Stimulated activated CD8-positive, alpha-beta memory T cell treated with anti-CD3 and anti-CD28 coated beads, Interleukin-15, amount 100 ng/mL, for 1 hour (primary cell): Measurements from ENCODE around the gene ALKBH2.

Source experiments
- DNase-seq: peaks from one replicate; pipeline ENCODE4 v3.0.0-alpha.2; 2020; ENCODE audit warnings: low read depth

ALKBH2 gene

DNA sequence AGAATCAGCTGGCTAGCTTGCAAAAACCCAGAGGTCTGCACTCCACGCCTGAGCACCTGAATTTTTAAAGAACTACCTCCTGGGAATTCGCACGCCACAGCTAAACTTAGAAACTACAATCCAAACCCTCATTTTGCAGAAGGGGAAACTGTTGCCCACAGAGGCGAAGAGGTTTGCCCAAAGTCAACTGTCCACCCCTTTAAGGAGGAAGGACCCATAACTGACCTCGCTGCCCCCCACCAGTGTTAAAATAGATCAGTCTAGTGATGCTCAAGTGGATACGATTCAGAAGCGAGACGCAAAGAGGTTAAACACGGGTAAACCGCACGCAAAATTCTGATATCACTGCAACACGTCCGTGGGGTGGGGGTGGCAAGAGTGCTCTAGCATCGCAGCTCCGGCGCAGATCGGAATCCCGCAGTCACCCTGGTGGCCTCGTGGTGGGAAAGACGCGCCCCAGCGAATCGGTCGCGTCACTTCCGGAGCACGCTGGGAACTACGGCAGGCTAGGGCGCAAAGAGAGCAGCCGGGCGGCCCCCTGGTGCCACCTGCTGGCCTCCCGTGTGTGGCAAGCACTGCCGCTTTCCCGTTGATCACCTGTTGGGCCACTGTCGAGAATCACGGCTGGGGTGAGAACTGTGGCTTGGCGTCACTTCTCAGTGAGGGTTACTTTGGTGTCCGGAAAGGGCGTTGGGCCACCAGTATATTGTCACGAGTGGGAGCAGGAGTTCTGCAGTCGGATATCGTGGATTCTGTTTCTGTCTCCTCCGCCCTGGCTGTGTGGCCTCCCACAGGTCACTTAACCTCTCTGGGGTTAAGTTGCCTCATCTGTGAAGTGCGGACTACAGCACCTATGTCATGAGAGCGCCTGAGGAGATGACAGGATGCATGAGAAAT is at the start of gene ALKBH2:
TSS of gene ALKBH2 (minus strand) at position 451 of the 897 bp plus-strand sequence. CDS start 686 bp downstream, outside the sequence.
- DNase-seq, result peak; percentile 88

GRCh38 chr12:109140560-109140959 is 47.3 kb upstream of the ALKBH2 start:
- DNase-seq, result no peak

DNA sequence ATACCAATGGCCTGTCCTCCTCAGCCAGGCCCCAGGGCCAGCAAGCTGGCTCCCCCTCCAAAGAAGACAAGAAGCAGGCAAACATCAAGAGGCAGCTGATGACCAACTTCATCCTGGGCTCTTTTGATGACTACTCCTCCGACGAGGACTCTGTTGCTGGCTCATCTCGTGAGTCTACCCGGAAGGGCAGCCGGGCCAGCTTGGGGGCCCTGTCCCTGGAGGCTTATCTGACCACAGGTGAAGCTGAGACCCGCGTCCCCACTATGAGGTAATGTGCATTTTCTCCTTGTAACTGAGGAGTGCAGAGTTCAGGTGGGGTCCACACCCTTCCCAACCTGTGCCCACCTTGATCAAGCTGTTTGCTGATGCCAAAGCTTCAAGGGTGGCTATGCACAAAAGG is 46.5 kb upstream of the ALKBH2 start:
- DNase-seq, result no peak

DNA sequence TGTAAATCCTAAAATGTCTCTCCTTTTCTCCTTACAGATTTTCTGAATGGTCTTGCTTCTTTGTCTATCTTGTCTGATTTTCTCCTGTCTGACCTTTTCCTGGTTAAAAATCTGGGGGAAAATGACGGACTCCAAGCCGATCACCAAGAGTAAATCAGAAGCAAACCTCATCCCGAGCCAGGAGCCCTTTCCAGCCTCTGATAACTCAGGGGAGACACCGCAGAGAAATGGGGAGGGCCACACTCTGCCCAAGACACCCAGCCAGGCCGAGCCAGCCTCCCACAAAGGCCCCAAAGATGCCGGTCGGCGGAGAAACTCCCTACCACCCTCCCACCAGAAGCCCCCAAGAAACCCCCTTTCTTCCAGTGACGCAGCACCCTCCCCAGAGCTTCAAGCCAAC is 46.1 kb upstream of the ALKBH2 start:
- DNase-seq, result no peak

DNA sequence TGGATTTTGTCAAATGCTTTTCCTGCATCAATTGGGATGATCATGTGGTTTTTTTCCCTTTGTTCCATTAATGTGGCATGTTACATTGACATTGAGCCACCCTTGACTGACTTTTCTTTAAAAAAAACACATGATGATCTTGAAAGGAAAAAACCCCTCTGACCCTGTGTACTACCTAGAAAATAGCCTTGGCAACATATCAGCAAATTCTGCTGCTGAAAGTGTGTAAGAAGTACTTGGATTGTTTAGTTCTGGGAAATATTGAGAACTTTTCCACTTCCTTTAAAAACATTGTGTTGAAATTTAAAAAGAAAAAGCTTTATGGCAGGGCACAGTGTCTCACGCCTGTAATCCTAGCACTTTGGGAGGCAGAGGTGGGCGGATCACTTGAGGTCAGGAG is 43.8 kb upstream of the ALKBH2 start:
- no peak for DNase-seq

- DNase-seq, result no peak
Observed at GRCh38 chr12:109134186-109134917, 41.1 kb upstream of the ALKBH2 start.

DNA sequence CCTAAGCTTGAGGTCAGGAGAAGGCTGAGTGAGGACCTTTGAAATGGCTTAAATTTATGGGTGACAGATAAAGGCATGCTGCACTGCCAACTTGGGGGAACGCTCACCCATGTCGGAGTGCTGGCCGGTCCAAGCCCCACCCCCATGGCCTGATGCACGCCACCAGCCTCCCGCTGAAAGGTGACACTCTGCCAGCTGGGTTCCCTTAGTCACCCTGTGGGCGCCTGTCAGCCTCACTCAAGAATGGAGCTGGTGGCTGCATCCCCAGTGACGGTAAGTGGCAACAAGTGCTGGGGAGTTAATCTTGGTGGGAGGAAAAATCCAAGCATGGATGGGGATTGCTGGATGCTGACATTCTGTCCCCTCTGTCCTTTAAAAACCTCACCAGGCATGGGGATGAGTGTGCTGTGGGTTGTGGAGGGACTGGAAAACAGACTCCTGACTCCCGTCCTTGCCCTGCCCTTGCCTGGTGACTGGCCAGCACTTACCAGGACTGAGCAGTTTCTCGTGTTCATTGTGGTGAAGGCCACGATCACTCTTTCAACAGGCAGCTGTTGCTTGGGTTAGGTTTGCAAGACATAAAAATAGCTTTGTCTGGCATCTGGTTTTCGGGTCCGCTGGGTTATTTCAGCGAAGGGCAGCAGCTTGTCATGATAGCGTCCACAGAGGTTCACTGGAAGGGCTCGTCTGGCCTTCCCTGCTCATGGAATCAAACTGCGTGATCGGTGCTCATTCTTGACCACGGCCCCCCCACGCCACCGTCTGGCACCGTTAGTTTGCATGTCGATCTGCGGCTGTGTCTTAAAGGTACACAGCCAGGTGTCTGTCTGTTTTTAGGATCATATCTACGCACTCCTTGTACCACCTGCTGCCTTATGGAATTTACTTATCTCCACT is 38.1 kb upstream of the ALKBH2 start:
- no peak for DNase-seq

GRCh38 chr12:109130297-109131153 is 37.3 kb upstream of the ALKBH2 start:
- no peak for DNase-seq

- no peak for DNase-seq
Observed at GRCh38 chr12:109127533-109128242, 34.4 kb upstream of the ALKBH2 start.

- DNase-seq, result no peak
Observed at GRCh38 chr12:109126784-109127183, 33.5 kb upstream of the ALKBH2 start.

DNA sequence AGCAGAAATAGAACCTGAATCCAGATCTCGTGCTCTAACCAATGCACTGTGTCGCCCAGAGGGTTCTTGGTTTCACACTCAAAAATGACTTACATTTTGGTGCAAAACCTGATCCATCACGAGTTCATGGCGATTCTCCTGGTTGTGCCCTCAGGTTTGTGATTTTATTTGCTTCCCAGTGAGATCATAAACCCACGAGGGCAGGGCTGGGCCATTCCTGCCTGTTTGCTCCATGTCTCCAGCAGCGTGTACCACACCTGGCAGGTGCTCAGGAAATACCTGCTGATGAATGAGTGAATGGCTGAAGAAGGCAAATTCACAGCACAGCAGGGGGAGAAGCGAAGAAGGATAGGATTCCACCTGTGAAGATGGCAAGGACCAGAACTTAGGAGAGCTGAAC is 32.5 kb upstream of the ALKBH2 start:
- DNase-seq, result no peak

- no peak for DNase-seq
Observed at GRCh38 chr12:109124878-109125648, 31.8 kb upstream of the ALKBH2 start.

GRCh38 chr12:109121346-109121880 is 28.1 kb upstream of the ALKBH2 start:
- no peak for DNase-seq

GRCh38 chr12:109120557-109120956 is 27.3 kb upstream of the ALKBH2 start:
- DNase-seq, result no peak

DNA sequence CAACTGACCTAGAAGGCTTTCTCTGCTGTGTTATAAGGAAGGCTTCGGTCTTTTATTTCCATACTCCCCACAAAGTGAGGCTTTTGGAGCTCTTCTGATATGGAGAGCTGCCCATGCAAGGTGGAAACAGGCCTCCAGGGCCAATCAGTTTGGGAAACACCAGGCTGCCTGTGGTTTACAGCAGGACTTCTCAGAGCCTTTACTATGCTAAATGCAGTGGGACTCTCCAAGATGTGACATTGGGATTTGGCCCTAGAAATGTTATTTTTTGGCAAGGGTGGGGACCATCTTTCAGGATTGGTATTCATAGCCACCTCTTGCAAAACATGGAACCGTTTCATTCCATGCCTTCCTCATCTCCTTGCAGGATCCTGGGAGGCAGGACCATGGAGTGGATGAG is 26.8 kb upstream of the ALKBH2 start:
- no peak for DNase-seq

DNA sequence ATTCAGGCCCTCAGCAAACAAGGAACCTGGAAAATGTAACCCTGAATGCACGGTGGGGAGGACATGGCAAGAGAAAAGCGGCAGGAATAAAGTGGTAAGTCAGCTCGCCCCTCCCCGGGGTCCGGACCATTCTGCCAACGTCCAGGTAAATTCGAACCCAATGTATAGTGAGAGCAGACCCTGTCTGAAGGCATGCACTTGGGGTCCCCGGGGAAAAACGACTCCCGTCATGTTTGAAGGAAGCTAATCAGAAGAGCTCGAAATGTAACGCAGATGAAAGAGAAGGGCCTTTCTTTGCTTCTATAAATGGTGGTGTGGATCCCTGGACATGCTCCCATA is 23.3 kb upstream of the ALKBH2 start:
- no peak for DNase-seq

- no peak for DNase-seq
Observed at GRCh38 chr12:109115758-109116610, 22.7 kb upstream of the ALKBH2 start, which contains the start of gene ACACB. Gene ACACB, plus strand, starts transcription at chr12:109116587. Its CDS starts 22,819 bp downstream, at chr12:109139406.

DNA sequence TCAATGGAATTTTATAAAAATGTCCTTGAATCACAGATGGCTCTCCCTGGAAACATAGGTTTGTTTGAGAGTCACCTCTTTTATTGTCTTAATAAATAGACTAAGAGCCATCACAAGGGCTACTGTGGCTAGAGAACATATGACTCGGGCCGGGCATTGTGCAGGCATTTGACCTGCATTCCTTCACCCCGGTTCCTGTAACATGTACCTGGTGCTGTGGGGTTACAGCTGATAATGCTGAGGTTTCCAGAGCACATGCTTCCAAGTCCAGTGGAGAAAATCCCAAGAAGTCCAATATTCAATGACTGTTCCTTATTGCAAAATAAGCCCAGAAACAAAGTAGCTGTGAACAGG is 22.1 kb upstream of the ALKBH2 start:
- no peak for DNase-seq

- no peak for DNase-seq
Observed at GRCh38 chr12:109114644-109115043, 21.4 kb upstream of the ALKBH2 start.
